Putamen (tissue), 1 donor: ENCODE data around the gene BMP7.

Experiments
- DNase-seq: peaks from one replicate; pipeline ENCODE4 v3.0.0-alpha.2; 2016; ENCODE audit warnings: low spot score

Gene BMP7

GRCh38 chr20:57189713-57190112 lies 76.7 kb downstream of the BMP7 start:
- DNase-seq = no peak

GRCh38 chr20:57188576-57189079 lies 77.8 kb downstream of the BMP7 start:
- no peak for DNase-seq

GRCh38 chr20:57188056-57188455 lies 78.4 kb downstream of the BMP7 start:
- no peak for DNase-seq

GRCh38 chr20:57187068-57187634 lies 79.3 kb downstream of the BMP7 start:
- DNase-seq = no peak

- no peak for DNase-seq
Measured at GRCh38 chr20:57186192-57186591, 80.2 kb downstream of the BMP7 start.

GRCh38 chr20:57185188-57185743 lies 81.2 kb downstream of the BMP7 start:
- DNase-seq = no peak

- DNase-seq = no peak
Measured at GRCh38 chr20:57183457-57184009, 82.9 kb downstream of the BMP7 start.

GRCh38 chr20:57181639-57182038 lies 84.8 kb downstream of the BMP7 start:
- DNase-seq = no peak

GRCh38 chr20:57180954-57181353 lies 85.5 kb downstream of the BMP7 start:
- no peak for DNase-seq

GRCh38 chr20:57180387-57180786 lies 86.1 kb downstream of the BMP7 start:
- no peak for DNase-seq

- no peak for DNase-seq
Measured at GRCh38 chr20:57179265-57179664, 87.2 kb downstream of the BMP7 start.

GRCh38 chr20:57178582-57179111 lies 87.8 kb downstream of the BMP7 start:
- no peak for DNase-seq

GRCh38 chr20:57177636-57178280 lies 88.7 kb downstream of the BMP7 start:
- no peak for DNase-seq

GRCh38 chr20:57176842-57177241 lies 89.6 kb downstream of the BMP7 start:
- no peak for DNase-seq

GRCh38 chr20:57175397-57176010 lies 90.9 kb downstream of the BMP7 start:
- no peak for DNase-seq

- DNase-seq = no peak
Measured at GRCh38 chr20:57174737-57175136, 91.7 kb downstream of the BMP7 start.

GRCh38 chr20:57173986-57174385 lies 92.5 kb downstream of the BMP7 start:
- DNase-seq = no peak

- no peak for DNase-seq
Measured at GRCh38 chr20:57173041-57173440, 93.4 kb downstream of the BMP7 start.

GRCh38 chr20:57170343-57170742 lies 96.1 kb downstream of the BMP7 start:
- DNase-seq = no peak

- DNase-seq = no peak
Measured at GRCh38 chr20:57169162-57169561, 97.3 kb downstream of the BMP7 start.

GRCh38 chr20:57167971-57168701 lies 98.3 kb downstream of the BMP7 start:
- DNase-seq = no peak

- no peak for DNase-seq
Measured at GRCh38 chr20:57167292-57167655, 99.2 kb downstream of the BMP7 start.
